A673 (cell line): ENCODE measurements around the gene FNDC3B. TPM values are rescaled to one million over a fixed set of nuclear protein-coding genes. Genes with fewer than 3 reads are reported as not detected.

Experiments
- BruUV-seq: library from RNA; stranded (reverse); fragments of 400-500 nt; replicated peaks from 2 replicates; lab custom pipeline; 2021; lab: Mats Ljungman, UMichigan
- CTCF ChIA-PET: fragments of 300-600 bp; sonication (Branson Sonifier 250); formaldehyde crosslinking; loops from one replicate; lab custom pipeline; 2022; ENCODE audit warnings: antibody characterized with exemption; lab: Charles Lee
- POLR2A ChIA-PET: fragments of 300-600 bp; sonication (Branson Sonifier 250); formaldehyde crosslinking; loops from one replicate; lab custom pipeline; 2022; ENCODE audit warnings: antibody characterized with exemption; ENCODE audit not compliant: low non-redundant PET; lab: Charles Lee
- DNase-seq: peaks from one replicate; pipeline ENCODE4 v3.0.0-alpha.2; 2015; ENCODE audit warnings: low spot score
- H3K27ac ChIP-seq: fragments of 200-600 bp; sonication (generic); 2 replicates; pipeline ENCODE4 v1.5.1; 2016; ENCODE audit warnings: mixed run types, low read depth, mild to moderate bottlenecking, mixed read lengths, antibody characterized with exemption, low read length; ENCODE audit not compliant: poor library complexity, severe bottlenecking
- H3K27me3 ChIP-seq: fragments of 200-600 bp; sonication (generic); replicated peaks from 2 replicates; pipeline ENCODE4 v1.6.1; 2017; ENCODE audit warnings: mixed run types, low read depth, mild to moderate bottlenecking, mixed read lengths, antibody characterized with exemption, low read length; ENCODE audit not compliant: insufficient read depth, poor library complexity
- H3K36me3 ChIP-seq: fragments of 200-600 bp; sonication (generic); 2 replicates; pipeline ENCODE4 v1.6.1; 2016; ENCODE audit warnings: mixed run types, mild to moderate bottlenecking, mixed read lengths, antibody characterized with exemption, low read length; ENCODE audit not compliant: insufficient read depth, poor library complexity, severe bottlenecking
- H3K4me1 ChIP-seq: fragments of 200-600 bp; sonication (generic); 2 replicates; pipeline ENCODE4 v1.6.1; 2017; ENCODE audit warnings: mixed run types, mild to moderate bottlenecking, mixed read lengths, antibody characterized with exemption, low read length; ENCODE audit not compliant: insufficient read depth, poor library complexity, severe bottlenecking
- H3K4me3 ChIP-seq: fragments of 200-600 bp; sonication (generic); 2 replicates; pipeline ENCODE4 v1.5.1; 2016; ENCODE audit warnings: low read depth, mixed run types, mild to moderate bottlenecking, mixed read lengths, low read length; ENCODE audit not compliant: poor library complexity, severe bottlenecking
- H3K9me3 ChIP-seq: fragments of 200-600 bp; sonication (generic); 2 replicates; pipeline ENCODE4 v1.6.1; 2016; ENCODE audit warnings: mixed run types, low read depth, mild to moderate bottlenecking, mixed read lengths, antibody characterized with exemption, low read length; ENCODE audit not compliant: poor library complexity, severe bottlenecking
- CTCF ChIP-seq: fragments of 300-800, 200-600 bp; sonication (generic); conservative IDR thresholded peaks from 2 replicates; pipeline ENCODE4 v1.5.1; 2017; ENCODE audit warnings: low read depth, mild to moderate bottlenecking, antibody characterized with exemption, low read length, moderate library complexity, mixed read lengths
- EZH2 ChIP-seq: fragments of 200-600 bp; sonication (generic); IDR thresholded peaks from 2 replicates; pipeline ENCODE4 v1.6.1; 2017; ENCODE audit warnings: borderline replicate concordance, low read depth, mild to moderate bottlenecking, mixed read lengths, antibody characterized with exemption, low read length; ENCODE audit not compliant: poor library complexity, severe bottlenecking
- intact Hi-C: fragments of 100-400 bp; cut with micrococcal nuclease; formaldehyde crosslinking; loops from one replicate; pipeline ENCODE4 v1.10.0; 2022; ENCODE audit not compliant: unreplicated experiment
- total RNA-seq: library from RNA; stranded (reverse); gene quantifications from 2 replicates; pipeline ENCODE4 v1.2.3, GENCODE V29; 2021

The FNDC3B gene
- total RNA-seq, 1 experiment from 2014 or later: 50.8 TPM

- TF ChIP-seq EZH2: no peak
- TF ChIP-seq CTCF: no peak
- Histone ChIP-seq H3K4me1 (no peaks in the 10 kb centered on the region), H3K36me3 (no peaks in the 10 kb centered on the region), H3K4me3 (no peak overlapping the region), H3K9me3 (no peaks in the 10 kb centered on the region), H3K27ac (no peak overlapping the region), H3K27me3 (no peaks in the 10 kb centered on the region)
- no TSS peak for BruUV-seq
- intact Hi-C loops: no loop called here
- ChIA-PET CTCF (no interaction called here), POLR2A (no interaction called here)
- no peak for DNase-seq
These were observed 218.4 kb downstream of the FNDC3B start for GRCh38 chr3:172257648-172258400.

DNA sequence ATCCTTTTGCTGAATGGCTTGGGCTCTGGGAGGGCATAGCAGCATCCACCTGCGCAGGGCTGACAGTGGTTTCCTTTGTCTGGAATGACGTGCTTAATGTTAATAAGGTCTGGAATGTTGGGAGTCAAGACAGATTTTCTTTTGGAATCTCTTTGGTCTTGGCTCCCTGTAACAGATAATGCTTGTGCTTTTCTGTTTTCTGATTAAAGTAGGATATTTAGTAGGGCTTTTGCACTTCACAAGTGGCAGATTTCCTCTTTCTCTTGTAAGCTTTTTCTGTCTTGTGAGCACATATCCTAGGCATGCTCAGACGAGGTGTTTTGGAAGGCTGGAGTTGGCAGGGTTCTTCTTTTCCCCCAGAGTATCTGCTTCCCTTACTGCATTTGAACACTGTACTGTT, 219.2 kb downstream of the FNDC3B start:
- H3K4me3 ChIP-seq: no peak overlapping the region
- no peaks in the 10 kb centered on the region for H3K36me3 ChIP-seq
- CTCF ChIA-PET: no interaction called here
- BruUV-seq: no TSS peak
- H3K9me3 ChIP-seq: no peaks in the 10 kb centered on the region
- POLR2A ChIA-PET: no interaction called here
- intact Hi-C loops: no loop called here
- TF ChIP-seq EZH2: no peak
- TF ChIP-seq CTCF: no peak
- H3K27me3 ChIP-seq: no peaks in the 10 kb centered on the region
- H3K27ac ChIP-seq: no peak overlapping the region
- DNase-seq: no peak
- H3K4me1 ChIP-seq: no peaks in the 10 kb centered on the region

- no peak overlapping the region for H3K27ac ChIP-seq
- H3K36me3 ChIP-seq: no peaks in the 10 kb centered on the region
- BruUV-seq: no TSS peak
- POLR2A ChIA-PET: no interaction called here
- DNase-seq: peak; percentile 12
- CTCF ChIA-PET: no interaction called here
- no peaks in the 10 kb centered on the region for H3K4me1 ChIP-seq
- no peak for TF ChIP-seq CTCF
- TF ChIP-seq EZH2: no peak
- intact Hi-C loops: no loop called here
- no peaks in the 10 kb centered on the region for H3K27me3 ChIP-seq
- H3K9me3 ChIP-seq: no peaks in the 10 kb centered on the region
- no peak overlapping the region for H3K4me3 ChIP-seq
These were observed 219.7 kb downstream of the FNDC3B start for GRCh38 chr3:172259111-172259541.
